ENCODE results near the gene GABRG3.

The GABRG3 gene

DNA sequence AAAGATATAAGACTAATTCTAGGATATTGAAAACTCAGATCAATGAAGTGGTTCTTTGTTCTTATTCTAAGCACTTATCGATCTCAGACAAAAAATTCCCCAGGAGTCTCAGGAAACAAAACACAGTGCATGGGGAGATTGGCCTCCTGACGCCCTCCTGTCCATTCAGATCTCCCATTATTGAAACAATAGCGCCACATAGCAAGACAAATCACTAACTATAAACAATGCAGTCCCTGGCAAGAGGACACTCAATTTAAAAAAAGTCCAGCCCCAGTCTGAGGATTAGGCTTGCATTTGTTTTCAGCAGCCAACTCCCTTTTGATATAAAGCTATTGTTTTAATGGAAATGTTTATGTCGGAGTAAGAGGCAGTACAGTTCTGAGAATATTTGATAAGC, 528.2 kb downstream of the GABRG3 start:
- no peak for TF ChIP-seq JUND (IDR thresholded peaks at IDR 0.05; ENCODE audit: low read depth)
- in situ Hi-C loops (cut with HindIII; ENCODE audit: low pct_unique_long_range_greater_than_20kb, low sequenced_read_pairs) = no loop called here
- DNase-seq (ENCODE audit: low read depth in 1 of 2, low spot score in 1 of 2) = no peak

DNA sequence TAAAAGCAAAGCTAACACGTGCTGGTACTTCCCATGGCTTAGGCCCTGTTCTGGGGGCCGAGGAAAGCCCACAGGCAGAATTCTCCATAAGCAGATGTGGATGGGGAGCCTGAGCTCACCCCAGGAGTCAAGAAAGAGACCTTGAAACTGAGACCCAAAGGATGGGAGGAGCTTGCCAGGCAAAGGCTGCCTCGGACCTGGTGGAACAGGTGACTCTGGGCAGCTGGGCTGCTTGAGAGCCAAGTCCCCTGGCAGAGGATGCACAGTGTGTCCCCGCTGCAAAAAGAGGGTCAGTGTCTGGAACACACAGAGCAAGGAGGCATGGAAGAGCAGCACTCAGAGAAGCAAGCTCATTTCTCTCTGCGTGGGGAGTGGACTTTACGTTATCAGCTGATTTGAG, 528.7 kb downstream of the GABRG3 start:
- in situ Hi-C loops (cut with HindIII; ENCODE audit: low pct_unique_long_range_greater_than_20kb, low sequenced_read_pairs) = no loop called here
- no peak for DNase-seq (ENCODE audit: low read depth in 1 of 2, low spot score in 1 of 2)
- TF ChIP-seq JUND (IDR thresholded peaks at IDR 0.05; ENCODE audit: low read depth) = no peak

DNA sequence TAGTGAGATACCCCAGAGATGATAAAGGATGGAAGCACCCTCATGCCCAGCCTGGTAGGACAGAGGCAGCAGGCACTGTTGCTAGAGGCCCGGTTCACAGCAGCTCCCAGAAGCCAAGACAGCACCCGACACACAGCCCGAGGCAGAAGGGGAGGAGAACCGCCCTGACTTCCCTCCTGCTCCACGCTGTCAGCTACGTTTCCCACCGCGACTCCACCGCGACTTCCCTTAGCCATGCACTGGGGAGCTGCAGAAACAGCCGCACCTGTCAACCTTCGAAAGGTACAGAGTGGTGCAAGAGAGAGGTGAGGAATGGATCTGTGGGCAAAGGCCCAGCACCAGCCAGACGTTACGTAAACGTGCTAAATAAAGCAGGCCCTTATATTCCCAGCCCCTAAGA, 529.2 kb downstream of the GABRG3 start:
- in situ Hi-C loops (cut with HindIII; ENCODE audit: low pct_unique_long_range_greater_than_20kb, low sequenced_read_pairs) = no loop called here
- no peak for DNase-seq (ENCODE audit: low read depth in 1 of 2, low spot score in 1 of 2)
- no peak for TF ChIP-seq JUND (IDR thresholded peaks at IDR 0.05; ENCODE audit: low read depth)

DNA sequence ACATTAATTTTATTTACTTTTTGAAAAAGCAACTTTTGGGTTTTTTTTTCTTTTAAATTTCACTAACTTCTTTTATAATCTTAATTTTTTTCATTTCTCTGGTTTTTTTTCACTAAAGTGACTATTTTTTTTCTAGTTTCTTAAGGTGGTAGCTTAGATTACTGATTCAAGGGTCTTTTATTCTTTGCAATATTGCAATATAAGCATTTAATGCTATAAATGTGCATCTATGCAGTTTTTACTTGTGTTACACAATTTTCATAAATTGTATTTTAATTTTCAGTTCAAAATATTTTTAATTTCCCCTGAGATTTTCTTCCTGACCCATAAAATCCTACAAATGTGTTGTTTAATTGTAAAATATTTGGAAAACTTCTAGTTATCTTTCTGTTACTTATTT, 535.8 kb downstream of the GABRG3 start:
- DNase-seq (ENCODE audit: low read depth in 1 of 2, low spot score in 1 of 2) = no peak
- in situ Hi-C loops (cut with HindIII; ENCODE audit: low pct_unique_long_range_greater_than_20kb, low sequenced_read_pairs) = no loop called here
- TF ChIP-seq JUND (IDR thresholded peaks at IDR 0.05; ENCODE audit: low read depth) = no peak

DNA sequence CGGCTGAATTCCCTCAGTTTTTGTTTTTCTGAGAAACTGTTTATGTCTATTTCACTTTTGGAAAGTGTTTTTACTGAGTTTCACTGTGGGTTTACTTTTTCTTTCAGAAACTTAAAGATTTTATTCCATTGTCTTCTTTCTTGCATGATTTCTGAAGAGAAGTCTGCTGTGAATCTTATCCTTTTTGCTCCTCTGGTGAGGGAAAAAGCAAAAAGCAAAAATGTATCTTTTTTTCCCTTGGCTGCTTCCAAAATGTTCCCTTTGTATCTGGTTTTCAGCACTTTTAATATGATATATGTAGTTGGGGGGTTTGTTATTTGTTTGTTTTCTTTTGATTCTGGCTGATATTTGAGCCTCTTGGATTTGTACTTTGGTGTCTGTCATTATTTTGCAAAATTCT, 538.0 kb downstream of the GABRG3 start:
- TF ChIP-seq JUND (IDR thresholded peaks at IDR 0.05; ENCODE audit: low read depth) = no peak
- DNase-seq (ENCODE audit: low read depth in 1 of 2, low spot score in 1 of 2) = no peak
- in situ Hi-C loops (cut with HindIII; ENCODE audit: low pct_unique_long_range_greater_than_20kb, low sequenced_read_pairs) = no loop called here

DNA sequence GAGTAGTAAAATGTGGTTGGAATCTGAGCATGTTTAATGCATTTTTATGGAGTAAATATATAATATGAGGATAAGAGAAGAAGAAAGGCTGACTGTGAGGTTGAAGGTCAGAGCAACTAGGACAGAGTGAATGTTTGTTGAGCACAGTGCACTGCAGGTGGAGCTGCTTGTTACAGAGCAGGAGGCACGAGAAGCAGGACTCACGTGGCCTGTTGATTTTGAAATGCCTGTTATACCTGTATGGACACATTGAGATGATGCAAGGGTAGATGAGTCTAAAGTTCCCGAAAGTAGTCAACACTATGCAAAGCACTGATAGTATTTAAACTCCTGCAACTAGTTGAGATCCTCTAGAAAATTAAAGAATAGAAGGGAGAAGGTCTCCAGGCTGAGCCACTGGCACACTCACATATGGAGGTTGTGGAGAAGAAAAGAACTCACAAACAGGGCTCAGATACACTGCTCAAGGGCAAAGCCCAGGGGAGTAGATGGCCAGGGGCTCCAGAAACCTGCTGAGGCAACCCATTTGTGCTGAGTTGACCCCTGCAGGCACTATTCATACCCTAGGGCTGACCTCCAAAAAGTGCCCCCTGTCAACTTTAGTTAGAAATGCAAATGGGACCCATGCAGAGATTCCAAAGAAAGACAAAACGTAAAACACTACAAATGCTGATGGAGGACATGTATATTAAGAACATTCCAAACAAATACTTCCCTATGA, 541.5 kb downstream of the GABRG3 start:
- in situ Hi-C loops (cut with HindIII; ENCODE audit: low pct_unique_long_range_greater_than_20kb, low sequenced_read_pairs) = no loop called here

DNA sequence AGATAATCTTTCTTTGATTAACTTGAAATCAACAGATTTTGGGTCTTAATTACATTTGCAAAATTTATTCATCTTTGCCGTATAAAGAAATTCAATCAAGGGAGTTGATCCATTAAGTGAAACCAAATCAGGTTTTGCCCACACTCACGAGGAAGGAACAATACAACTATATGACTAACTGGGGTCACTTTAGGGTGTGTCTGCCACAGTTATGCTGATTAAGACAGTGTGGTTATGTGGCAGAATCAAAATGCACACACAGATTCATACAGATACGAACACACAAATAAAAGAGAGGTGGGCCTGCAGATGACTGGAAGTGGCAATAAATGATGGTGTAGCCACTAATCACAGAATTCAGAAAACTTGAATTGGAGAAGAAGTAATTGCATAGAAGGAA, 543.5 kb downstream of the GABRG3 start:
- DNase-seq (ENCODE audit: low read depth in 1 of 2, low spot score in 1 of 2) = no peak
- TF ChIP-seq JUND (IDR thresholded peaks at IDR 0.05; ENCODE audit: low read depth) = no peak
- in situ Hi-C loops (cut with HindIII; ENCODE audit: low pct_unique_long_range_greater_than_20kb, low sequenced_read_pairs) = no loop called here

More for the DNA sequence above, 541.5 kb downstream of the GABRG3 start:
- peak in 1 of 2 experiments; percentile 79 for DNase-seq (ENCODE audit: low read depth in 1 of 2, low spot score in 1 of 2)
- TF ChIP-seq JUND (IDR thresholded peaks at IDR 0.05; ENCODE audit: low read depth) = no peak

DNA sequence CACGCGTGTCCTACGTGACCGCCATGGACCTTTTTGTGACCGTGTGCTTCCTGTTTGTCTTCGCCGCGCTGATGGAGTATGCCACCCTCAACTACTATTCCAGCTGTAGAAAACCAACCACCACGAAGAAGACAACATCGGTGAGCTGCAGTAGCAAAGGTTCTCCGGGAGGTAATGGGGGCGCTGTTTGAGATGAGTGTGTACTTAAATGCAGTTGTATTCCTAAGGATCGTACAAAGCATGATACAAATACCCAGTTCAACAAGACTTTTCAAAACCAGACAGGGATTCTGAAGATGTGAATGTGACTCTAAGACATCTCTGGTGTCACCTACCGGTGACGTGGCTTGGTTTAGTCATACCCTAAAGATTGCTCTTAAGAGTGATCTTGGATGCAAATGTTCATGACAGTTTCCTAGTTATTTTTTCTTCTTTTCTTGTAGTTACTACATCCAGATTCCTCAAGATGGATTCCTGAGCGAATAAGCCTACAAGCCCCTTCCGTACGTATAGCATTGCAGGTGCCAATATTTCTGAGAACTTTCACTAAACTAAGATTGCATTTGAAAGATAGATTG, 556.6 kb downstream of the GABRG3 start:
- TF ChIP-seq JUND (IDR thresholded peaks at IDR 0.05; ENCODE audit: low read depth) = no peak
- in situ Hi-C loops (cut with HindIII; ENCODE audit: low pct_unique_long_range_greater_than_20kb, low sequenced_read_pairs) = no loop called here
- peak in 1 of 2 experiments; percentile 20 for DNase-seq (ENCODE audit: low read depth in 1 of 2, low spot score in 1 of 2)

DNA sequence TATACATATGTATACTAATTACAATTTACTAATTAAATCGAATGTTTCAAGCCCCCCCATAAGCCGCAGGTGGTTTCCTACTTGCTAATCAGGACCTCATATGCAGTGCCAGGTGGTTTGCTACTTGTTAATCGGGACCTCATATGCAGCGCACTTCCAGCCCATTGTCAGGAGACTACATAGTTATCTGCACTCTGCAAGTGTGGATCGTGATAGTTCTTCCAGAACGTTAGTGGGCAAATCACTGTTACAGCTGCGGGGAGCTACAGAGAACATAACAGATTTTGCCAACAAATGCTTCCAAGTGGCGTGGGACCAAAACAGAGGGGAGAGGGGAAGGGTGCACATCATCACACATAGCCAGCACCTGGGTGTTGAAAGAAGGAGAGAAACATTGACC, 558.4 kb downstream of the GABRG3 start:
- DNase-seq (ENCODE audit: low read depth in 1 of 2, low spot score in 1 of 2) = no peak
- TF ChIP-seq JUND (IDR thresholded peaks at IDR 0.05; ENCODE audit: low read depth) = no peak
- in situ Hi-C loops (cut with HindIII; ENCODE audit: low pct_unique_long_range_greater_than_20kb, low sequenced_read_pairs) = no loop called here

DNA sequence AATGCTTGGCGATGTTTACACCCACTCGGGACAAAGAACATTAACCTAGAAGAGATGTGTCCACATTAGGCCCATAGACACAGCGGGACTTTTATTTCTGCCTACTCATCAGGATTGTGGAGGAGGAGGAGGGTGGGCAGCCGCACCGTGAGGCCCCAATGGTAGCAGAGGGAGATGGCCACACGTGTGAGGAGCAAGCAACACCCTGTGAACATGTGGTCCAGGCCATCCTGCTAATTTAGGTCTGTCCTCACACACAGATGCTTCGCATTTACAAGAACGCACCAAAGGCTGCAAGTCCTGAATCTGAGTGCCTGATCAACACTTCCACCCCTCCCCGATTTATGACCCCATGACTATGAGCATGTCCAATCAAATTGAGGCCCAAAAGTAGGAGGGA, 560.0 kb downstream of the GABRG3 start:
- no peak for TF ChIP-seq JUND (IDR thresholded peaks at IDR 0.05; ENCODE audit: low read depth)
- in situ Hi-C loops (cut with HindIII; ENCODE audit: low pct_unique_long_range_greater_than_20kb, low sequenced_read_pairs) = no loop called here

DNA sequence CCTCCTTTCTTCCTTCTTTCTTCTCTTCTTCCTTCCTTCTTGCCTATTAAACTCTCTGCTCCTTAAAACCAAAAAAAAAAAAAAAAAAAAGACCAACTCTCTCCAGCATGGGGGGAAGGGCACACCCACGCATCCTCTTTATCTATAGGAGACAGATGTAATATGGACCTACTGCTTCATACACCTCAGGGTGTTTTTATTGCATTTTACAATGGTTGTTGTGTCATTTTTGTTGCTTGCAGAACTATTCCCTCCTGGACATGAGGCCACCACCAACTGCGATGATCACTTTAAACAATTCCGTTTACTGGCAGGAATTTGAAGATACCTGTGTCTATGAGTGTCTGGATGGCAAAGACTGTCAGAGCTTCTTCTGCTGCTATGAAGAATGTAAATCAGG, 561.4 kb downstream of the GABRG3 start:
- in situ Hi-C loops (cut with HindIII; ENCODE audit: low pct_unique_long_range_greater_than_20kb, low sequenced_read_pairs) = no loop called here
- no peak for DNase-seq (ENCODE audit: low read depth in 1 of 2, low spot score in 1 of 2)
- TF ChIP-seq JUND (IDR thresholded peaks at IDR 0.05; ENCODE audit: low read depth) = no peak

More for the DNA sequence above, 560.0 kb downstream of the GABRG3 start:
- DNase-seq (ENCODE audit: low read depth in 1 of 2, low spot score in 1 of 2) = no peak

DNA sequence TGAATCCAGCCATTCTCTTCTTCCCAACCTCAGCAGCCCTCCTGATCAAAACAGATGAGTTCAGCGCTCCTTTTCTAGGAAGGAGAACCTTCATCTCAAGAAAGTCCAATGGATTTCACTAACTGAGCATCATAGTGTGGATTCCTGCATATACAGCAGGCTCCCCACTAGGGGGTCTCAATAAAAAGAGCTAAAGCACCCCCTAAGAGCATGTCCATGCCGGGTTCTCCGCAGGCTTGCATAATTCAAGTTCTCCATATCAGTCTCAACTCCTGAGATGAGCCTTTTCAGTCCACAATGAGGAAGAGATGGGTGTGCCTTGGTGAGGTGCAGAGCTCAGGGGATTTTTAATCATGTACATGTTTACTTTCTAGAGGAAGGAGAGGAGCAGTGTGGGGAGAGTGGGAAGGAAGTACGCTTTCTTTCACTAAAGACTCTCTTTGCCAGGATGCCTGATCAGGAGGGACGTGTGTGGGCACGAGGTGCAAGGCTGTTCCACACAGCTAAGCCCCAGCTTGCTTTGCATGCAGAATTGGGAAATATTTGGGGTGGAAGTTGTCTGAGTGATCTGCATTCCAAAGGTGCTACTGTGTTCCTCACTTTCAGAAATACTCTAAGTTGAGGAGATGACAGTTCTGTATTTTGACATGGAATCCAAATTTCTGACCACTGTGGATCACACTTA, 564.6 kb downstream of the GABRG3 start:
- in situ Hi-C loops (cut with HindIII; ENCODE audit: low pct_unique_long_range_greater_than_20kb, low sequenced_read_pairs) = no loop called here
- no peak for DNase-seq (ENCODE audit: low read depth in 1 of 2, low spot score in 1 of 2)
- TF ChIP-seq JUND (IDR thresholded peaks at IDR 0.05; ENCODE audit: low read depth) = no peak

DNA sequence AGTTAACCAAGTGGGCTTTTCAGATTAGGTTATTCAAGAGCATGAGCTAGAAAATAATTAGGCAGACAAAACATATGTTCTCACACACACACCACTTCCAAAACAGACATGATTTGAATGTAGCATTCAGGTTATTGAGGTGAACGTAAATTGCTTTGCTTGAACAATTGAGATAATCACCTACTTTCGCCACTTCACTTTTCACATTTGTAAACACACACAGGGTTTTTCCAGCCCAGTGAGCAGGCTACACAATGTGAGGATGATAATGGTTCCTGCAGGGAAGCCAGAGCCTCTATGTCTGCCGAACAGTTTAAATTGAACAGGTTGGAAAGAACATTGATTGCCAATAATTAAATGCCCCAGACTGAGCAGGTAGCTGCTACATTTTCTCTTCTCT, 567.3 kb downstream of the GABRG3 start:
- no peak for DNase-seq (ENCODE audit: low read depth in 1 of 2, low spot score in 1 of 2)
- in situ Hi-C loops (cut with HindIII; ENCODE audit: low pct_unique_long_range_greater_than_20kb, low sequenced_read_pairs) = no loop called here
- TF ChIP-seq JUND (IDR thresholded peaks at IDR 0.05; ENCODE audit: low read depth) = no peak

Data from T47D (cell line).